C4-2B (cell line): Measurements from ENCODE around the gene SLC34A3.

ENCODE experiments used
- H3K27ac ChIP-seq: fragments of 450-650 bp; 2 replicates; pipeline ENCODE4 v1.5.1; 2017
- ZFX ChIP-seq: fragments of 450-650 bp; IDR thresholded peaks from 2 replicates; pipeline ENCODE4 v1.6.1; 2017
- TF ChIP-seq, protein P1 (sequence below): fragments of 450-650 bp; conservative IDR thresholded peaks from 2 replicates; pipeline ENCODE4 v1.5.1; 2017; ENCODE audit warnings: mild to moderate bottlenecking

SLC34A3 gene

GRCh38 chr9:137234758-137235423, 4.2 kb downstream of the SLC34A3 start:
- no peak overlapping the region for H3K27ac ChIP-seq
- TF ChIP-seq ZFX: no peak
- TF ChIP-seq, protein P1, sequence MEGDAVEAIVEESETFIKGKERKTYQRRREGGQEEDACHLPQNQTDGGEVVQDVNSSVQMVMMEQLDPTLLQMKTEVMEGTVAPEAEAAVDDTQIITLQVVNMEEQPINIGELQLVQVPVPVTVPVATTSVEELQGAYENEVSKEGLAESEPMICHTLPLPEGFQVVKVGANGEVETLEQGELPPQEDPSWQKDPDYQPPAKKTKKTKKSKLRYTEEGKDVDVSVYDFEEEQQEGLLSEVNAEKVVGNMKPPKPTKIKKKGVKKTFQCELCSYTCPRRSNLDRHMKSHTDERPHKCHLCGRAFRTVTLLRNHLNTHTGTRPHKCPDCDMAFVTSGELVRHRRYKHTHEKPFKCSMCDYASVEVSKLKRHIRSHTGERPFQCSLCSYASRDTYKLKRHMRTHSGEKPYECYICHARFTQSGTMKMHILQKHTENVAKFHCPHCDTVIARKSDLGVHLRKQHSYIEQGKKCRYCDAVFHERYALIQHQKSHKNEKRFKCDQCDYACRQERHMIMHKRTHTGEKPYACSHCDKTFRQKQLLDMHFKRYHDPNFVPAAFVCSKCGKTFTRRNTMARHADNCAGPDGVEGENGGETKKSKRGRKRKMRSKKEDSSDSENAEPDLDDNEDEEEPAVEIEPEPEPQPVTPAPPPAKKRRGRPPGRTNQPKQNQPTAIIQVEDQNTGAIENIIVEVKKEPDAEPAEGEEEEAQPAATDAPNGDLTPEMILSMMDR: no peak

DNA sequence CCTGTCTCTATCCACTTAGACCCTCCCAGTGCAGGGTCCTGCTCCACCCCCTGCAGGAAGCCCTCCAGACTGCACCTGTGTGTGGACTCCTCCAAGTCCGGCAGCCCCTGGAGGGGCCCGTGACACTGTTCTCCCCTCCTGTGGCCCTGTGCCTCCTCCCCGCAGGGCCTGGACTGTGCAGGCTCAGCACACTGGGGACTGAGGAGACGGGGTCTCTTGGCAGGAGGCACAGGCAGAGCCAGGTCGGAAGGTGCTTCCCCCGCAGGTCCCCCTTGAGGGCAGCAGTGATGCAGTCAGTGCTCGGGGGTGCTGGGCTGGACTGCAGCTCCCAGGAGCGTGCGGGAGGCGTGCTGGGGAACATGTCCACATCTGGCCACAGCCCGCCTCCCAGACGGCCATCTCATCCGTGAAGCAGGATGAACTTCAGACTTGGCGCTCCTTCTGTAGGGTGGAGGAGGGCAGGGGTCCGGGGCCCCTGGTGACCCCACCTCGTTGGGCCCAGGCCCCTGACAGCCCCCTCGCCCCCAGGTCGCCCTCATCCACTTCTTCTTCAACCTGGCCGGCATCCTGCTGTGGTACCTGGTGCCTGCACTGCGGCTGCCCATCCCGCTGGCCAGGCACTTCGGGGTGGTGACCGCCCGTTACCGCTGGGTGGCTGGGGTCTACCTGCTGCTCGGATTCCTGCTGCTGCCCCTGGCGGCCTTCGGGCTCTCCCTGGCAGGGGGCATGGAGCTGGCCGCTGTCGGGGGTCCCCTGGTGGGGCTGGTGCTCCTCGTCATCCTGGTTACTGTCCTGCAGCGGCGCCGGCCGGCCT, 4.9 kb downstream of the SLC34A3 start:
- TF ChIP-seq, protein P1: no peak
- no peak for TF ChIP-seq ZFX
- H3K27ac ChIP-seq: no peak overlapping the region; the same call in 1 of the 2 replicates

DNA sequence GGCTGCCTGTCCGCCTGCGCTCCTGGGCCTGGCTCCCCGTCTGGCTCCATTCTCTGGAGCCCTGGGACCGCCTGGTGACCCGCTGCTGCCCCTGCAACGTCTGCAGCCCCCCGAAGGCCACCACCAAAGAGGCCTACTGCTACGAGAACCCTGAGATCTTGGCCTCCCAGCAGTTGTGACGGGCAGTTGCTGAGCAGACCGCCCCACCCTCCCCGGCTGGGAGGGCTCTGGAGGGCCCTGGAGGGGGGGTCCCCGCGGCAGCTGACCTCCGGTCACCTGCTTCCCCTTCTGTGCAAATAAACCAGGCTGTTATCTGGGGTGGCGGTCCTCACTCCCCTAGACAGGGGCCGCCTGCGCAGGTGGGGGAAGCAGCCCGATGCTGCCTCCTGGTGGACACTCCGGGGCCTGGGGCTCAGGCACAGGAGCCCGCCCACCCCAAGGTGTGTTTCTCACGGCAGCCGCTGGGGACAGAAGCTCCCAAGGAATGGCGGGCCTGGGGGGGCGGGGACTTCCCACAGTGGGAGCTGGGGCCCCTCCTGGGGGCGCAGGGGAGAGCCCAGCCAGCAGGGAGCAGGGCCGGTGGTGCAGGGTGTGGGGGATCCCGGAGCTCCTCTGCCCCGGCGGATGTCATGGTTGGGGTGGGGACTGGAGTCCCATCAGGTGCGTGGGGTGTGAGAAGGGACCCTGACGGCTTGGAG, 5.7 kb downstream of the SLC34A3 start:
- TF ChIP-seq, protein P1: peak; percentile 100
- TF ChIP-seq ZFX: no peak
- peak overlapping the region; percentile 29 for H3K27ac ChIP-seq

GRCh38 chr9:137236936-137237421, 6.3 kb downstream of the SLC34A3 start:
- peak overlapping the region; percentile 29 for H3K27ac ChIP-seq
- no peak for TF ChIP-seq ZFX
- TF ChIP-seq, protein P1: no peak; the same call in 1 of the 2 replicates

- peak overlapping the region; percentile 29 for H3K27ac ChIP-seq
- no peak for TF ChIP-seq ZFX
- TF ChIP-seq, protein P1: no peak
These were observed 7.3 kb downstream of the SLC34A3 start for GRCh38 chr9:137237759-137238726.

DNA sequence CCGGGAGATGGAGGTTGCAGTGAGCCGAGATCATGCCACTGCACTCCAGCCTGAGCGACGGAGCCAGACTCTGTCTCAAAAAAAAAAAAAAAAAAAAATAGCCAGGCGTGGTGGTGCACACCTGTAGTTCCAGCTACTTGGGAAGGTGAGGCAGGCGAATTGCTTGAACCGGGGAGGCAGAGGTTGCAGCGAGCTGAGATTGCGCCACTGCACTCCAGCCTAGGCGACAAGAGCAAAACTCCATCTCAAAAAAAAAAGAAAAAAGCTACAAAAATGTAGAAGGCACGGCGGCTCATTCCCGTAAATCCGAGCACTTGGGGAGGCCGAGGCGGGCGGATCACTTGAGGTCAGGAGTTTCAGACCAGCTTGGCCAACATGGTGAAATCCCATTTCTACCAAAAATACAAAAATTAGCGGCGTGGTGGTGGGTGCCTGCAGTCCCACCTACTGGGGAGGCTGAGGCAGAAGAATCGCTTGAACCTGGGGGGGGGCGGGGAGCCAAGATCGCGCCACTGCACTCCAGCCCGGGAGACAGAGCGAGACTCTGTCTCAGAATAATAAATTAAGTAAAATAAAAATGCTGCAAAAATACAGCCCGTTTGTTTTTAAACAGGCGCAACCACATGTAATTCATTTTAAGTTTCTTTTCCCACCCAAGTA, 9.0 kb downstream of the SLC34A3 start:
- peak overlapping the region; percentile 99 for H3K27ac ChIP-seq
